H1 (cell line): Measurements from ENCODE around the gene SRPRB. TPM values are rescaled to one million over a fixed set of nuclear protein-coding genes. Genes with fewer than 3 reads are reported as not detected.

Experiments used
- CTCF ChIA-PET: fragments of 300-600 bp; sonication (Branson Sonifier 250); formaldehyde crosslinking; loops from one replicate; lab custom pipeline; 2021; ENCODE audit not compliant: partially characterized antibody; lab: Charles Lee
- POLR2A ChIA-PET: fragments of 300-600 bp; sonication (Branson Sonifier 250); formaldehyde crosslinking; loops from one replicate; lab custom pipeline; 2021; ENCODE audit warnings: inconsistent platforms; ENCODE audit not compliant: partially characterized antibody; lab: Charles Lee
- DNase-seq, 2 experiments: peaks; one replicate each; pipeline versions ENCODE4 v3.0.0 to v3.0.0-alpha.2; 2010 to 2022; ENCODE audit warnings: low spot score in 2 of 2, low read depth in 1 of 2, mixed read lengths in 1 of 2
- FAIRE-seq: peaks from 2 replicates; lab custom pipeline; 2011; peaks lifted over from hg19 to GRCh38; lab: Jason Lieb, UNC
- H2AFZ ChIP-seq: 2 replicates; pipeline ENCODE4 v1.8.1; 2012; ENCODE audit warnings: low read length, inconsistent platforms
- H2AK5ac ChIP-seq: 2 replicates; pipeline ENCODE4 v1.6.1; 2013; ENCODE audit warnings: low read depth, low read length
- H2BK120ac ChIP-seq: replicated peaks from 2 replicates; pipeline ENCODE3; 2013; ENCODE audit warnings: low read depth, low read length, inconsistent platforms
- H2BK12ac ChIP-seq: 2 replicates; pipeline ENCODE4 v1.6.1; 2013; ENCODE audit warnings: low read depth, low read length
- H2BK15ac ChIP-seq: 2 replicates; pipeline ENCODE4 v1.6.1; 2013; ENCODE audit warnings: low read length
- H2BK20ac ChIP-seq: 2 replicates; pipeline ENCODE4 v1.6.1; 2013; ENCODE audit warnings: low read length
- H2BK5ac ChIP-seq: 2 replicates; pipeline ENCODE4 v1.6.1; 2013; ENCODE audit warnings: low read depth, low read length
- H3K14ac ChIP-seq: 2 replicates; pipeline ENCODE4 v1.6.1; 2013; ENCODE audit warnings: inconsistent platforms; ENCODE audit not compliant: insufficient read length
- H3K18ac ChIP-seq: 2 replicates; pipeline ENCODE4 v1.6.1; 2013; ENCODE audit warnings: low read length; ENCODE audit errors: extremely low read depth
- H3K23ac ChIP-seq: 2 replicates; pipeline ENCODE4 v1.6.1; 2013; ENCODE audit warnings: inconsistent platforms; ENCODE audit not compliant: insufficient read length
- H3K23me2 ChIP-seq: 2 replicates; pipeline ENCODE4 v1.6.1; 2013; ENCODE audit warnings: low read depth, low read length
- H3K27ac ChIP-seq: 2 replicates; pipeline ENCODE4 v1.6.1; 2011; ENCODE audit warnings: low read depth, low read length, inconsistent platforms
- H3K27me3 ChIP-seq, 4 experiments: replicated peaks in 1 of 4; 1 replicate in 1 of 4; 2 replicates in 3 of 4; pipeline versions ENCODE4 v1.6.1 to v1.8.1; 2011 to 2013; ENCODE audit warnings: low read length in 3 of 4, mild to moderate bottlenecking in 3 of 4, inconsistent platforms in 2 of 4, mixed read lengths in 2 of 4, moderate library complexity in 1 of 4; ENCODE audit not compliant: control insufficient read depth in 3 of 4, insufficient read depth in 3 of 4; ENCODE audit errors: extremely low read depth in 1 of 4
- H3K36me3 ChIP-seq, 4 experiments: 2 replicates each; pipeline versions ENCODE4 v1.6.1 to v1.8.1; 2011 to 2013; ENCODE audit warnings: mild to moderate bottlenecking in 4 of 4, low read length in 3 of 4, moderate library complexity in 2 of 4, control low read depth in 1 of 4, inconsistent platforms in 1 of 4; ENCODE audit not compliant: insufficient read depth in 4 of 4, control insufficient read depth in 2 of 4
- H3K4ac ChIP-seq: replicated peaks from 2 replicates; pipeline ENCODE3; 2013; ENCODE audit warnings: low read length, low read depth, mixed read lengths, inconsistent platforms; ENCODE audit not compliant: insufficient read length
- H3K4me1 ChIP-seq, 4 experiments: replicated peaks in 1 of 4; 1 replicate in 1 of 4; 2 replicates in 3 of 4; pipeline versions ENCODE4 v1.6.1 to v1.8.1; 2011 to 2013; ENCODE audit warnings: low read length in 3 of 4, inconsistent platforms in 2 of 4, mixed read lengths in 1 of 4; ENCODE audit not compliant: insufficient read depth in 4 of 4, control insufficient read depth in 3 of 4
- H3K4me2 ChIP-seq, 2 experiments: 2 replicates each; pipeline versions ENCODE4 v1.6.1 to v1.8.1; 2011 to 2013; ENCODE audit warnings: low read depth in 2 of 2, low read length in 2 of 2, control low read depth in 1 of 2, inconsistent platforms in 1 of 2, mild to moderate bottlenecking in 1 of 2; ENCODE audit not compliant: insufficient read depth in 1 of 2
- H3K4me3 ChIP-seq, 4 experiments: fragments of 200-600, 300-600 bp in 1 of 4; sonication (generic), shearing (Covaris generic), sonication (Bioruptor Twin) in 1 of 4; 2 replicates each; pipeline versions ENCODE4 v1.5.1 to v1.8.1; 2011 to 2016; ENCODE audit warnings: low read length in 4 of 4, low read depth in 3 of 4, control low read depth in 2 of 4, inconsistent platforms in 2 of 4, mild to moderate bottlenecking in 2 of 4, mixed read lengths in 1 of 4, moderate library complexity in 1 of 4; ENCODE audit not compliant: insufficient read depth in 2 of 4; ENCODE audit errors: extremely low read depth in 1 of 4
- H3K56ac ChIP-seq: replicated peaks from 2 replicates; pipeline ENCODE3; 2013; ENCODE audit warnings: low read depth, mild to moderate bottlenecking, mixed read lengths, low read length, inconsistent platforms; ENCODE audit not compliant: insufficient read length
- H3K79me1 ChIP-seq: 2 replicates; pipeline ENCODE4 v1.6.1; 2013; ENCODE audit warnings: low read depth, low read length, control low read depth
- H3K79me2 ChIP-seq, 2 experiments: 2 replicates each; pipeline versions ENCODE4 v1.6.1 to v1.8.1; 2012 to 2013; ENCODE audit warnings: low read length in 2 of 2, mild to moderate bottlenecking in 2 of 2, inconsistent platforms in 1 of 2; ENCODE audit not compliant: insufficient read depth in 2 of 2, control insufficient read depth in 1 of 2
- H3K9ac ChIP-seq, 4 experiments: replicated peaks in 1 of 4; 1 replicate in 1 of 4; 2 replicates in 3 of 4; pipeline versions ENCODE4 v1.6.1 to v1.8.1; 2011 to 2013; ENCODE audit warnings: low read depth in 3 of 4, low read length in 3 of 4, control low read depth in 2 of 4, mild to moderate bottlenecking in 2 of 4, moderate library complexity in 2 of 4, inconsistent platforms in 1 of 4; ENCODE audit errors: extremely low read depth in 1 of 4
- H3K9me3 ChIP-seq, 2 experiments: 2 replicates each; pipeline versions ENCODE4 v1.6.1 to v1.8.1; 2012 to 2013; ENCODE audit warnings: mild to moderate bottlenecking in 2 of 2, moderate library complexity in 2 of 2, control low read depth in 1 of 2, inconsistent platforms in 1 of 2, low read depth in 1 of 2, low read length in 1 of 2, mixed read lengths in 1 of 2; ENCODE audit not compliant: insufficient read depth in 2 of 2
- H4K20me1 ChIP-seq, 2 experiments: replicated peaks in 1 of 2; 2 replicates each; pipeline versions ENCODE3 to v1.8.1; 2011 to 2013; ENCODE audit warnings: inconsistent platforms in 2 of 2, low read length in 2 of 2, mild to moderate bottlenecking in 1 of 2; ENCODE audit not compliant: insufficient read depth in 2 of 2, control insufficient read depth in 1 of 2
- H4K5ac ChIP-seq: 2 replicates; pipeline ENCODE4 v1.6.1; 2013; ENCODE audit warnings: low read length, low read depth, mixed read lengths, inconsistent platforms; ENCODE audit not compliant: insufficient read length
- H4K8ac ChIP-seq: 2 replicates; pipeline ENCODE4 v1.8.0; 2013; ENCODE audit warnings: mild to moderate bottlenecking, moderate library complexity, low read length, inconsistent platforms; ENCODE audit not compliant: insufficient read depth; ENCODE audit errors: extremely low read depth
- H4K91ac ChIP-seq: replicated peaks from 2 replicates; pipeline ENCODE3; 2013; ENCODE audit warnings: low read length, mixed read lengths, inconsistent platforms; ENCODE audit not compliant: insufficient read length
- CBX5 ChIP-seq: fragments of 300-800, 300-1000 bp; sonication (generic); IDR thresholded peaks from 2 replicates; pipeline ENCODE4 v1.7.1; 2016; ENCODE audit warnings: antibody characterized with exemption, low read length, low read depth
- CHD1 ChIP-seq: IDR thresholded peaks from 2 replicates; pipeline ENCODE4 v1.6.1; 2012; ENCODE audit warnings: low read depth, low read length, improper control_type of control experiment
- JUND ChIP-seq: IDR thresholded peaks from 2 replicates; pipeline ENCODE4 v1.6.1; 2011; ENCODE audit warnings: mild to moderate bottlenecking, improper control_type of control experiment, low read length
- KDM1A ChIP-seq: fragments of 200-600, 300-600 bp; sonication (generic); IDR thresholded peaks from 2 replicates; pipeline ENCODE4 v1.7.1; 2016; ENCODE audit warnings: mild to moderate bottlenecking, low read length, borderline replicate concordance
- RBBP5 ChIP-seq: IDR thresholded peaks from 2 replicates; pipeline ENCODE4 v1.7.1; 2012; ENCODE audit warnings: low read depth, mild to moderate bottlenecking, inconsistent platforms, low read length, moderate library complexity, borderline replicate concordance
- RXRA ChIP-seq: IDR thresholded peaks from 2 replicates; pipeline ENCODE4 v1.6.1; 2011; ENCODE audit warnings: low read depth, mild to moderate bottlenecking, low read length, moderate library complexity; ENCODE audit not compliant: insufficient read depth
- SIN3A ChIP-seq, 2 experiments: IDR thresholded peaks in 1 of 2; conservative IDR thresholded peaks in 1 of 2; 2 replicates each; pipeline ENCODE4 v1.6.1; 2011 to 2012; ENCODE audit warnings: low read length in 2 of 2, improper control_type of control experiment in 1 of 2, low read depth in 1 of 2, mild to moderate bottlenecking in 1 of 2
- SIX5 ChIP-seq: IDR thresholded peaks from 2 replicates; pipeline ENCODE4 v1.6.1; 2011; ENCODE audit warnings: mild to moderate bottlenecking, low read depth, low read length
- WGBS, 2 experiments: shearing (Covaris generic) in 1 of 2; methylation state at CpG; one replicate each; pipeline versions ENCODE4 v1.1.6 to v1.1.7; 2013 to 2015; ENCODE audit warnings: low lambda C conversion rate in 2 of 2, mixed read lengths in 2 of 2, inconsistent platforms in 1 of 2, low coverage in 1 of 2, missing lambda C conversion rate in 1 of 2; ENCODE audit not compliant: insufficient replicate concordance in 2 of 2, insufficient coverage in 1 of 2, insufficient read length in 1 of 2; ENCODE audit errors: extremely low coverage in 1 of 2, missing lambda C conversion rate in 1 of 2; 5-methylcytosine and 5-hydroxymethylcytosine counted together
- polyA plus RNA-seq, 7 experiments: library from polyadenylated mRNA; depleted of rRNA in 3 of 7; stranded (reverse) in 5 of 7; unstranded in 2 of 7; fragments of >200 nt in 5 of 7; fragments of 200-250 nt in 2 of 7; gene quantifications; 1 replicate in 5 of 7; 2 replicates in 1 of 7; 4 replicates in 1 of 7; pipeline versions ENCODE4 v1.2.1 to v1.2.3, GENCODE V29; 2011 to 2013; ENCODE audit warnings: missing spikeins in 2 of 7, mixed read lengths in 2 of 7
- total RNA-seq: library from RNA; stranded (reverse); fragmentation: NEBNext Ultra II Directional; extraction: Animal tissue kit (Norgen Biotek cat#: 25700); gene quantifications from 2 replicates; pipeline ENCODE4 v1.2.1, GENCODE V29; 2021
- TF ChIP-seq, protein P1 (sequence below), 3 experiments: IDR thresholded peaks; 1 replicate in 2 of 3; 2 replicates in 1 of 3; pipeline versions ENCODE4 v1.5.1 to v1.6.1; 2011; ENCODE audit warnings: low read length in 3 of 3, mild to moderate bottlenecking in 3 of 3, inconsistent platforms in 2 of 3, low read depth in 1 of 3, moderate library complexity in 1 of 3; ENCODE audit not compliant: insufficient read depth in 1 of 3; ENCODE audit errors: control extremely low read depth in 1 of 3

The SRPRB gene
- total and polyA plus RNA-seq, 2 of the 8 experiments (the other 6 are each of a cell fraction or from before 2014, with no cell fraction given), result 15.9 to 49.8 TPM

- CTCF ChIA-PET, result interaction anchor here (0.6 to 1.9 kb wide), 6 partner anchors 15 to 493 kb away, joined by 3 to 5 read pairs (median 3); no protein-coding TSS in a partner anchor
- H2BK120ac ChIP-seq, result no peak overlapping the region
- H2BK15ac ChIP-seq, result no peak overlapping the region
- H2AFZ ChIP-seq, result no peak overlapping the region
- H3K4me2 ChIP-seq, result no peak overlapping the region
- no peaks in the 10 kb centered on the region for H3K27me3 ChIP-seq
- no peaks in the 10 kb centered on the region for H3K9me3 ChIP-seq
- H3K36me3 ChIP-seq, result no peaks in the 10 kb centered on the region; a peak in 3 of 8 replicates
- POLR2A ChIA-PET, result no interaction called here
- H2BK5ac ChIP-seq, result no peak overlapping the region; the same call in 1 of the 2 replicates
- H2AK5ac ChIP-seq, result no peak overlapping the region
- H3K4me3 ChIP-seq, result no peak overlapping the region
- H2BK12ac ChIP-seq, result no peak overlapping the region
- 80% methylated on average over 12 of the region's 12 CpGs; no CpG with 5 or more reads in 1 of the 2 experiments for WGBS, 2 experiments
- H3K14ac ChIP-seq, result no peak overlapping the region
- H3K79me1 ChIP-seq, result no peaks in the 10 kb centered on the region
- no peak overlapping the region for H2BK20ac ChIP-seq
- H4K5ac ChIP-seq, result no peak overlapping the region
- no peak for DNase-seq
- no peak overlapping the region for H4K8ac ChIP-seq
- peaks cover 4% of the 10 kb centered on the region; the same call in 1 of the 2 replicates for H3K23me2 ChIP-seq
- no peak for FAIRE-seq
- H3K4me1 ChIP-seq, result peaks cover 0 to 2% (median 0%) of the 10 kb centered on the region in 4 experiments; a peak in 1 of 7 replicates
- no peak overlapping the region for H4K91ac ChIP-seq
- no peak overlapping the region for H3K27ac ChIP-seq
- H4K20me1 ChIP-seq, result no peaks in the 10 kb centered on the region
- H3K79me2 ChIP-seq, result no peaks in the 10 kb centered on the region
- no peak overlapping the region for H3K18ac ChIP-seq
- H3K4ac ChIP-seq, result no peak overlapping the region
- H3K23ac ChIP-seq, result no peak overlapping the region
- H3K56ac ChIP-seq, result no peak overlapping the region
- no peak overlapping the region for H3K9ac ChIP-seq
- TF ChIP-seq CBX5, result no peak
- TF ChIP-seq RXRA, result no peak
- no peak for TF ChIP-seq RBBP5
- no peak for TF ChIP-seq JUND
- TF ChIP-seq CHD1, result no peak
- TF ChIP-seq SIX5, result no peak
- no peak for TF ChIP-seq KDM1A
- TF ChIP-seq, protein P1, sequence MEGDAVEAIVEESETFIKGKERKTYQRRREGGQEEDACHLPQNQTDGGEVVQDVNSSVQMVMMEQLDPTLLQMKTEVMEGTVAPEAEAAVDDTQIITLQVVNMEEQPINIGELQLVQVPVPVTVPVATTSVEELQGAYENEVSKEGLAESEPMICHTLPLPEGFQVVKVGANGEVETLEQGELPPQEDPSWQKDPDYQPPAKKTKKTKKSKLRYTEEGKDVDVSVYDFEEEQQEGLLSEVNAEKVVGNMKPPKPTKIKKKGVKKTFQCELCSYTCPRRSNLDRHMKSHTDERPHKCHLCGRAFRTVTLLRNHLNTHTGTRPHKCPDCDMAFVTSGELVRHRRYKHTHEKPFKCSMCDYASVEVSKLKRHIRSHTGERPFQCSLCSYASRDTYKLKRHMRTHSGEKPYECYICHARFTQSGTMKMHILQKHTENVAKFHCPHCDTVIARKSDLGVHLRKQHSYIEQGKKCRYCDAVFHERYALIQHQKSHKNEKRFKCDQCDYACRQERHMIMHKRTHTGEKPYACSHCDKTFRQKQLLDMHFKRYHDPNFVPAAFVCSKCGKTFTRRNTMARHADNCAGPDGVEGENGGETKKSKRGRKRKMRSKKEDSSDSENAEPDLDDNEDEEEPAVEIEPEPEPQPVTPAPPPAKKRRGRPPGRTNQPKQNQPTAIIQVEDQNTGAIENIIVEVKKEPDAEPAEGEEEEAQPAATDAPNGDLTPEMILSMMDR (IDR thresholded peaks at IDR 0.05; ENCODE audit: control extremely low read depth in 1 of 3, insufficient read depth in 1 of 3, low read depth in 1 of 3, low read length in 3 of 3), result no peak
- no peak for TF ChIP-seq SIN3A (conservative IDR thresholded peaks at IDR 0.05 in 1 of 2, IDR thresholded peaks at IDR 0.05 in 1 of 2; ENCODE audit: low read depth in 1 of 2, low read length in 2 of 2)
Observed at GRCh38 chr3:133838916-133839800, 33.5 kb downstream of the SRPRB start.
